ENCODE data around the gene IL17RD. TPM values are rescaled to one million over a fixed set of nuclear protein-coding genes. Genes with fewer than 3 reads are reported as not detected.

The IL17RD gene
- total RNA-seq, 1 experiment from 2014 or later, result 3.5 TPM

- DNase-seq (ENCODE audit: low read depth, low spot score), result no peak
- CTCF ChIA-PET, result interaction anchor here (1.1 kb wide), 1 partner anchor 12 kb away, joined by 3 read pairs; no protein-coding TSS in a partner anchor
- no peaks in the 10 kb centered on the region for H3K36me3 ChIP-seq (ENCODE audit: control insufficient read depth, insufficient read depth, low read length)
- ATAC-seq, result no peak
- H3K4me3 ChIP-seq (ENCODE audit: low read depth in 2 of 2, low read length in 2 of 2), result no peak overlapping the region
- H3K9me3 ChIP-seq (ENCODE audit: control insufficient read depth, insufficient read depth, low read depth, low read length), result no peaks in the 10 kb centered on the region
- TF ChIP-seq REST (IDR thresholded peaks at IDR 0.05; ENCODE audit: insufficient read depth in 1 of 2, low read depth in 2 of 2, low read length in 1 of 2) (no peak), CTCF (IDR thresholded peaks at IDR 0.05) (no peak), POLR2AphosphoS5 (IDR thresholded peaks at IDR 0.05; ENCODE audit: low read depth, low read length) (no peak), TCF7L2 (IDR thresholded peaks at IDR 0.05; ENCODE audit: low read depth, low read length) (no peak), SIN3A (IDR thresholded peaks at IDR 0.05; ENCODE audit: borderline replicate concordance, insufficient read depth, low read depth, low read length) (no peak)
- no TSS peak for BruUV-seq (replicated peaks)
- intact Hi-C loops (cut with micrococcal nuclease; ENCODE audit: unreplicated experiment) (no loop called here), in situ Hi-C loops (cut with HindIII; ENCODE audit: low pct_unique_long_range_greater_than_20kb, low sequenced_read_pairs) (no loop called here)
- no peak overlapping the region for H3K27ac ChIP-seq (ENCODE audit: low read length)
- H3K27me3 ChIP-seq (ENCODE audit: control insufficient read depth, insufficient read depth, low read length), result no peaks in the 10 kb centered on the region
- H3K4me1 ChIP-seq (ENCODE audit: control insufficient read depth, insufficient read depth, low read length), result no peaks in the 10 kb centered on the region
- POLR2A ChIA-PET, result no interaction called here
Measured at GRCh38 chr3:57151749-57152148, 13.4 kb downstream of the IL17RD start.

GRCh38 chr3:57151021-57151449 is 14.1 kb downstream of the IL17RD start:
- Histone ChIP-seq H3K27ac (ENCODE audit: low read length) (no peak overlapping the region), H3K4me1 (ENCODE audit: control insufficient read depth, insufficient read depth, low read length) (no peaks in the 10 kb centered on the region), H3K4me3 (ENCODE audit: low read depth in 2 of 2, low read length in 2 of 2) (no peak overlapping the region), H3K27me3 (ENCODE audit: control insufficient read depth, insufficient read depth, low read length) (no peaks in the 10 kb centered on the region), H3K36me3 (ENCODE audit: control insufficient read depth, insufficient read depth, low read length) (no peaks in the 10 kb centered on the region), H3K9me3 (ENCODE audit: control insufficient read depth, insufficient read depth, low read depth, low read length) (no peaks in the 10 kb centered on the region)
- intact Hi-C loops (cut with micrococcal nuclease; ENCODE audit: unreplicated experiment), result no loop called here
- in situ Hi-C loops (cut with HindIII; ENCODE audit: low pct_unique_long_range_greater_than_20kb, low sequenced_read_pairs), result no loop called here
- BruUV-seq (replicated peaks), result no TSS peak
- ATAC-seq (no peak), DNase-seq (ENCODE audit: low read depth, low spot score) (no peak)
- TF ChIP-seq REST (IDR thresholded peaks at IDR 0.05; ENCODE audit: insufficient read depth in 1 of 2, low read depth in 2 of 2, low read length in 1 of 2) (no peak), SIN3A (IDR thresholded peaks at IDR 0.05; ENCODE audit: borderline replicate concordance, insufficient read depth, low read depth, low read length) (no peak), POLR2AphosphoS5 (IDR thresholded peaks at IDR 0.05; ENCODE audit: low read depth, low read length) (no peak), TCF7L2 (IDR thresholded peaks at IDR 0.05; ENCODE audit: low read depth, low read length) (no peak), CTCF (IDR thresholded peaks at IDR 0.05) (no peak)
- ChIA-PET CTCF (no interaction called here), POLR2A (no interaction called here)

Measured in Panc1 (cell line).